22Rv1 (cell line): ENCODE data around the gene SLC4A1AP.

Experiments used
- CTCF ChIP-seq: fragments of 450-650 bp; IDR thresholded peaks from 2 replicates; pipeline ENCODE4 v1.5.1; 2017; ENCODE audit warnings: mild to moderate bottlenecking
- ZFX ChIP-seq: fragments of 450-650 bp; IDR thresholded peaks from 2 replicates; pipeline ENCODE4 v1.6.1; 2017; ENCODE audit warnings: antibody characterized with exemption, borderline replicate concordance

DNA sequence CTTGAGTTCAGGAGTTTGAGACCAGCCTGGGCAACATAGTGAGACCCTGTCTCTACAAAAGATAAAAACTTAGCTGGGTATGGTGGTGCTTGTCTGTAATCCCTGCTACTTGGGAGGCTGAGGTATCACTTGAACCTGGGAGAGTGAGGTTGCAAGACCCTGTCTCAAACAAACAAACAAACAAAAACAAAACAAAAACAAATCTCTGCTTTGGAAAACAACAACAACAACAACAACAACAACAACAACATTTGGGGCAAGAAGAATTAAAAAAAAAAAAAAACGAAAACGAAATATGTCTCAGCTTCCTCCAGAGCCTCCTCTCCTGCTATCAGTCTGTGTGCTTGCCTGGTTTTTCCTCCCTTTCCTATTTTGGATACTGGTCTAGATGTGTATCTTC, 16.9 kb downstream of the SLC4A1AP start:
- TF ChIP-seq CTCF = no peak
- TF ChIP-seq ZFX = no peak
